Vagina (tissue), 2 donors: ENCODE data around the gene C1D. TPM values are rescaled to one million over a fixed set of nuclear protein-coding genes. Genes with fewer than 3 reads are reported as not detected.

Experiments used
- DNase-seq, 2 donors: peaks; one replicate each; pipeline ENCODE4 v3.0.0-alpha.2; 2017; ENCODE audit errors: extremely low spot score in 2 of 2
- H3K27ac ChIP-seq: fragments of 200-600 bp; sonication (generic); one replicate; pipeline ENCODE4 v1.5.1; 2019
- H3K27me3 ChIP-seq: fragments of 200-600 bp; sonication (generic); one replicate; pipeline ENCODE4 v1.5.1; 2019
- H3K36me3 ChIP-seq, 2 donors: fragments of 200-600 bp; sonication (generic); one replicate each; pipeline ENCODE4 v1.5.1; 2017 to 2019
- H3K4me1 ChIP-seq: fragments of 200-600 bp; sonication (generic); one replicate; pipeline ENCODE4 v1.5.1; 2019
- H3K4me3 ChIP-seq, 2 donors: fragments of 200-600 bp; sonication (generic); 1 replicate in 1 of 2; 2 replicates in 1 of 2; pipeline ENCODE4 v1.5.1; 2016 to 2019
- H3K9me3 ChIP-seq: fragments of 200-600 bp; sonication (generic); one replicate; pipeline ENCODE4 v1.5.1; 2019
- POLR2A ChIP-seq, 2 donors: fragments of 450-650 bp; IDR thresholded peaks; one replicate each; pipeline ENCODE4 v1.6.1; 2017; ENCODE audit warnings: antibody characterized with exemption in 2 of 2, mild to moderate bottlenecking in 2 of 2, moderate library complexity in 2 of 2
- POLR2AphosphoS5 ChIP-seq, 2 donors: sonication (generic); formaldehyde crosslinking; IDR thresholded peaks; one replicate each; pipeline ENCODE4 v1.9.0; 2017; ENCODE audit warnings: antibody characterized with exemption in 2 of 2, mild to moderate bottlenecking in 2 of 2, low read depth in 1 of 2; ENCODE audit not compliant: insufficient read depth in 1 of 2
- intact Hi-C: fragments of 100-400 bp; cut with DNase I; formaldehyde crosslinking; loops from one replicate; pipeline ENCODE4 v1.15.1; 2023
- total RNA-seq: library from RNA; depleted of rRNA; stranded (reverse); fragments of >200 nt; gene quantifications from one replicate; pipeline ENCODE4 v1.2.3, GENCODE V29; 2016
- TF ChIP-seq, protein P1 (sequence below), 3 experiments: fragments of 450-650 bp in 2 of 3; fragments of 200-600 bp in 1 of 3; sonication (generic) in 1 of 3; IDR thresholded peaks; one replicate each; pipeline ENCODE4 v1.5.1; 2017 to 2019; ENCODE audit warnings: antibody characterized with exemption in 3 of 3, mild to moderate bottlenecking in 2 of 3, moderate library complexity in 2 of 3

The C1D gene
- total RNA-seq, 1 donor from 2014 or later = 21.9 TPM

GRCh38 chr2:68103709-68104055, 40.9 kb upstream of the C1D start:
- no peak overlapping the region for H3K4me3 ChIP-seq
- intact Hi-C loops = no loop called here
- no peaks in the 10 kb centered on the region for H3K27me3 ChIP-seq
- no peak overlapping the region for H3K27ac ChIP-seq
- DNase-seq = no peak
- H3K36me3 ChIP-seq = no peaks in the 10 kb centered on the region
- TF ChIP-seq, protein P1, sequence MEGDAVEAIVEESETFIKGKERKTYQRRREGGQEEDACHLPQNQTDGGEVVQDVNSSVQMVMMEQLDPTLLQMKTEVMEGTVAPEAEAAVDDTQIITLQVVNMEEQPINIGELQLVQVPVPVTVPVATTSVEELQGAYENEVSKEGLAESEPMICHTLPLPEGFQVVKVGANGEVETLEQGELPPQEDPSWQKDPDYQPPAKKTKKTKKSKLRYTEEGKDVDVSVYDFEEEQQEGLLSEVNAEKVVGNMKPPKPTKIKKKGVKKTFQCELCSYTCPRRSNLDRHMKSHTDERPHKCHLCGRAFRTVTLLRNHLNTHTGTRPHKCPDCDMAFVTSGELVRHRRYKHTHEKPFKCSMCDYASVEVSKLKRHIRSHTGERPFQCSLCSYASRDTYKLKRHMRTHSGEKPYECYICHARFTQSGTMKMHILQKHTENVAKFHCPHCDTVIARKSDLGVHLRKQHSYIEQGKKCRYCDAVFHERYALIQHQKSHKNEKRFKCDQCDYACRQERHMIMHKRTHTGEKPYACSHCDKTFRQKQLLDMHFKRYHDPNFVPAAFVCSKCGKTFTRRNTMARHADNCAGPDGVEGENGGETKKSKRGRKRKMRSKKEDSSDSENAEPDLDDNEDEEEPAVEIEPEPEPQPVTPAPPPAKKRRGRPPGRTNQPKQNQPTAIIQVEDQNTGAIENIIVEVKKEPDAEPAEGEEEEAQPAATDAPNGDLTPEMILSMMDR (IDR thresholded peaks at IDR 0.05) = no peak
- TF ChIP-seq POLR2A (IDR thresholded peaks at IDR 0.05) (no peak), POLR2AphosphoS5 (IDR thresholded peaks at IDR 0.05; ENCODE audit: insufficient read depth in 1 of 2, low read depth in 1 of 2) (no peak)
- no peaks in the 10 kb centered on the region for H3K9me3 ChIP-seq
- H3K4me1 ChIP-seq = no peaks in the 10 kb centered on the region

- no peaks in the 10 kb centered on the region for H3K9me3 ChIP-seq
- intact Hi-C loops = no loop called here
- no peak overlapping the region for H3K27ac ChIP-seq
- no peak for DNase-seq
- H3K4me1 ChIP-seq = no peaks in the 10 kb centered on the region
- no peaks in the 10 kb centered on the region for H3K36me3 ChIP-seq
- no peaks in the 10 kb centered on the region for H3K27me3 ChIP-seq
- H3K4me3 ChIP-seq = no peak overlapping the region
- TF ChIP-seq POLR2AphosphoS5 (IDR thresholded peaks at IDR 0.05; ENCODE audit: insufficient read depth in 1 of 2, low read depth in 1 of 2) = no peak
- no peak for TF ChIP-seq POLR2A (IDR thresholded peaks at IDR 0.05)
- TF ChIP-seq, protein P1 (IDR thresholded peaks at IDR 0.05) = no peak
These were observed 40.4 kb upstream of the C1D start for GRCh38 chr2:68103030-68103708.

GRCh38 chr2:68100189-68100588, 37.4 kb upstream of the C1D start:
- H3K27me3 ChIP-seq = no peaks in the 10 kb centered on the region
- no peaks in the 10 kb centered on the region for H3K36me3 ChIP-seq
- intact Hi-C loops = no loop called here
- H3K4me1 ChIP-seq = no peaks in the 10 kb centered on the region
- TF ChIP-seq POLR2A (IDR thresholded peaks at IDR 0.05) = no peak
- TF ChIP-seq POLR2AphosphoS5 (IDR thresholded peaks at IDR 0.05; ENCODE audit: insufficient read depth in 1 of 2, low read depth in 1 of 2) = no peak
- TF ChIP-seq, protein P1 (IDR thresholded peaks at IDR 0.05) = no peak
- no peak overlapping the region for H3K4me3 ChIP-seq
- DNase-seq = no peak
- H3K27ac ChIP-seq = no peak overlapping the region
- no peaks in the 10 kb centered on the region for H3K9me3 ChIP-seq

GRCh38 chr2:68099260-68099659, 36.5 kb upstream of the C1D start:
- Histone ChIP-seq H3K36me3 (no peaks in the 10 kb centered on the region), H3K27me3 (no peaks in the 10 kb centered on the region), H3K27ac (no peak overlapping the region), H3K4me1 (no peaks in the 10 kb centered on the region), H3K9me3 (no peaks in the 10 kb centered on the region), H3K4me3 (no peak overlapping the region)
- intact Hi-C loops = no loop called here
- no peak for TF ChIP-seq POLR2AphosphoS5 (IDR thresholded peaks at IDR 0.05; ENCODE audit: insufficient read depth in 1 of 2, low read depth in 1 of 2)
- no peak for TF ChIP-seq POLR2A (IDR thresholded peaks at IDR 0.05)
- TF ChIP-seq, protein P1 (IDR thresholded peaks at IDR 0.05) = no peak
- no peak for DNase-seq

DNA sequence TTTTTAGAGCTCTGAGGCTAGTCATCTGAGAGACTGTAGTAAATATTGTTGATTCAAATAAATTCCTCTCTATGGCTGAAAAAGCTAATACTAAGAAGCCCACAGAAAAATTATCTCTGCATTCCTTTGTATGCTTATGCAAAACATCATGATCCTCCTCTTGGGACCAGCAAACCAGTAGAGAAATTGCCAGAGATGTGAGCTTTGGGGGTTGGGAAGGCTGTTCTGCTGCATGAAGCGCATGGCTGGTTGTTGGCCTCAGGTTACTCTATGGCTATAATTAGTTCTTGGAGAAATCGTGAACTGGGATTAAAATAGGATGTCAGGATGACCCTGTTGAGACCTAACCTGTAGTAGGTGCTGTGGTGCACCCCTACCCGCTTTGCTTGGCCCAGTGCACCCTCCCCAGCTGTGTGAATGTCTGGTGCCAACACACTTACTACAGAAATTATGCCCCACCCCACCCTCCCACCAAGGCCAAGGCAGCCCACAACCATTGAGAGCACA, 35.5 kb upstream of the C1D start:
- Histone ChIP-seq H3K4me1 (no peaks in the 10 kb centered on the region), H3K9me3 (no peaks in the 10 kb centered on the region), H3K27ac (no peak overlapping the region), H3K4me3 (no peak overlapping the region), H3K27me3 (no peaks in the 10 kb centered on the region), H3K36me3 (no peaks in the 10 kb centered on the region)
- no peak for DNase-seq
- intact Hi-C loops = no loop called here
- TF ChIP-seq, protein P1 (IDR thresholded peaks at IDR 0.05) = no peak
- TF ChIP-seq POLR2A (IDR thresholded peaks at IDR 0.05) = no peak
- no peak for TF ChIP-seq POLR2AphosphoS5 (IDR thresholded peaks at IDR 0.05; ENCODE audit: insufficient read depth in 1 of 2, low read depth in 1 of 2)
